ENCODE measurements around the gene UHMK1. TPM values are rescaled to one million over a fixed set of nuclear protein-coding genes. Genes with fewer than 3 reads are reported as not detected.
"Not testable (repeated sequence)": the region's sequence is repeated elsewhere in the genome, so short reads cannot be mapped to it uniquely, and the experiment has no call there.

Gene UHMK1
- total RNA-seq, 1 experiment from 2014 or later, result 75.1 TPM

DNA sequence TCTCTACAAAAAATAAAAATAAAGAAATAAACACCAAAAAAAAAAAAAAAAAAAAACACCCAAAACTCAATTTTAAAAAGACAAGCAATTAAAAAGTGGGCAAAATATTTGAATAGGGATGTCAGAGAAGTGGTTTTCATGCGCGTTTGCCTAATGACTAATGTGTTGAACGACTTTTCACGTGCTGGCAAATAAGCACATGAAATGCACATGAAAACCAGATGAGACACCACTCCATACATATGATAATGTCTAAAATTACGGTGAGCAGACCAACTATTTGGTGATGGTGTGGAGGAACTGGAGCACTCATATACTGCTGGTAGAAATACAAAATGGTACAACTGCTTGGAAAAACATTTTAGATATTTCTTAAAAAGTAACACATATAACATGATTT, 39.4 kb upstream of the UHMK1 start (continued):
- TF ChIP-seq POLR2AphosphoS5 (IDR thresholded peaks at IDR 0.05; ENCODE audit: low read depth, low read length), result no peak
- TF ChIP-seq ZFX (IDR thresholded peaks at IDR 0.05), result no peak
- TF ChIP-seq EZH2 (IDR thresholded peaks at IDR 0.05), result no peak
- TF ChIP-seq SRF (IDR thresholded peaks at IDR 0.05; ENCODE audit: low read depth), result no peak
- TF ChIP-seq EGR1 (IDR thresholded peaks at IDR 0.05; ENCODE audit: low read depth), result no peak
- no peak for TF ChIP-seq SP1 (IDR thresholded peaks at IDR 0.05; ENCODE audit: low read depth)
- TF ChIP-seq CBX3 (IDR thresholded peaks at IDR 0.05; ENCODE audit: low read depth), result no peak
- no peak for TF ChIP-seq CEBPB (IDR thresholded peaks at IDR 0.05; ENCODE audit: low read depth)
- TF ChIP-seq JUND (IDR thresholded peaks at IDR 0.05), result no peak
- TF ChIP-seq EZH2phosphoT487 (IDR thresholded peaks at IDR 0.05; ENCODE audit: borderline replicate concordance), result no peak
- TF ChIP-seq, protein P1, sequence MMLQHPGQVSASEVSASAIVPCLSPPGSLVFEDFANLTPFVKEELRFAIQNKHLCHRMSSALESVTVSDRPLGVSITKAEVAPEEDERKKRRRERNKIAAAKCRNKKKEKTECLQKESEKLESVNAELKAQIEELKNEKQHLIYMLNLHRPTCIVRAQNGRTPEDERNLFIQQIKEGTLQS (IDR thresholded peaks at IDR 0.05), result no peak
- TF ChIP-seq, protein P2, sequence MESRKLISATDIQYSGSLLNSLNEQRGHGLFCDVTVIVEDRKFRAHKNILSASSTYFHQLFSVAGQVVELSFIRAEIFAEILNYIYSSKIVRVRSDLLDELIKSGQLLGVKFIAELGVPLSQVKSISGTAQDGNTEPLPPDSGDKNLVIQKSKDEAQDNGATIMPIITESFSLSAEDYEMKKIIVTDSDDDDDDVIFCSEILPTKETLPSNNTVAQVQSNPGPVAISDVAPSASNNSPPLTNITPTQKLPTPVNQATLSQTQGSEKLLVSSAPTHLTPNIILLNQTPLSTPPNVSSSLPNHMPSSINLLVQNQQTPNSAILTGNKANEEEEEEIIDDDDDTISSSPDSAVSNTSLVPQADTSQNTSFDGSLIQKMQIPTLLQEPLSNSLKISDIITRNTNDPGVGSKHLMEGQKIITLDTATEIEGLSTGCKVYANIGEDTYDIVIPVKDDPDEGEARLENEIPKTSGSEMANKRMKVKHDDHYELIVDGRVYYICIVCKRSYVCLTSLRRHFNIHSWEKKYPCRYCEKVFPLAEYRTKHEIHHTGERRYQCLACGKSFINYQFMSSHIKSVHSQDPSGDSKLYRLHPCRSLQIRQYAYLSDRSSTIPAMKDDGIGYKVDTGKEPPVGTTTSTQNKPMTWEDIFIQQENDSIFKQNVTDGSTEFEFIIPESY (IDR thresholded peaks at IDR 0.05; ENCODE audit: extremely low read depth, insufficient replicate concordance, low read length), result no peak

DNA sequence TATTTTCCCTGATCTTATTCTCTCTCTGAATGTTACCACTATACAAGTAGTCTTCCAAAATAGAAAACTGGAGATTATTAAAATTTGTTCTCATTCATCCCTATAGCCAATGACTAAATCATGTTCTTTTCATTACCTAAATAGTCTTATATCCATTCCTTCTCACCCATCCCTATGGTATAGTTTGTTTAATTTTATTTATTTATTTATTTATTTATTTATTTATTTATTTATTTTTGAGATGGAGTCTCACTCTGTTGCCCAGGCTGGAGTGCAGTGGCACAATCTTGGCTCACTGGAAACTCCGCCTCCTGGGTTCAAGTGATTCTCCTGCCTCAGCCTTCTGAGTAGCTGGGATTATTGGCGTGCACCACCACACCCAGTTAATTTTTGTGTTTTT, 35.2 kb upstream of the UHMK1 start:
- H2AFZ ChIP-seq (ENCODE audit: low read depth, low read length, poor library complexity, severe bottlenecking); H4K20me1 ChIP-seq (ENCODE audit: insufficient read depth); POLR2A ChIA-PET; RAD21 ChIA-PET (ENCODE audit: low non-redundant PET in 1 of 2, low total read pairs in 2 of 2, uncharacterized antibody in 2 of 2, unreplicated experiment in 2 of 2); H3K9ac ChIP-seq (ENCODE audit: low read length); CTCF ChIA-PET; H3K9me2 ChIP-seq (ENCODE audit: insufficient read depth); H3K79me2 ChIP-seq (ENCODE audit: insufficient read depth, low read length); BruUV-seq (replicated peaks); H3K27ac ChIP-seq (ENCODE audit: low read depth, low read length); intact Hi-C loops (cut with micrococcal nuclease); H3K9me3 ChIP-seq (ENCODE audit: control insufficient read depth in 1 of 2, insufficient read depth in 1 of 2, low read depth in 1 of 2, low read length in 2 of 2); H3K27me3 ChIP-seq (ENCODE audit: insufficient read depth, low read length); H3K4me2 ChIP-seq (ENCODE audit: low read length); DNase-seq (ENCODE audit: low read depth, low spot score); H3K36me3 ChIP-seq (ENCODE audit: control insufficient read depth in 1 of 2, insufficient read depth in 2 of 2, low read length in 2 of 2); H3K4me3 ChIP-seq (replicated peaks in 1 of 2; ENCODE audit: low read depth in 1 of 2, low read length in 2 of 2); H3K4me1 ChIP-seq (ENCODE audit: control insufficient read depth in 1 of 2, insufficient read depth in 2 of 2, low read length in 2 of 2); ATAC-seq: not testable (repeated sequence)

All from HCT116 (cell line).